HEK293T (cell line): Measurements from ENCODE around the gene NSD1.

Source experiments
- CTCF ChIA-PET: fragments of 350-600 bp; formaldehyde crosslinking; extraction: SDS; loops from one replicate; lab custom pipeline; 2021; ENCODE audit warnings: antibody characterized with exemption, inconsistent platforms; lab: Yijun Ruan, JAX
- POLR2A ChIA-PET: fragments of 350-600 bp; formaldehyde crosslinking; extraction: SDS; loops from one replicate; lab custom pipeline; 2020; ENCODE audit warnings: antibody characterized with exemption, inconsistent platforms; lab: Yijun Ruan, JAX
- DNase-seq: peaks from one replicate; pipeline ENCODE4 v3.0.0; 2012; ENCODE audit warnings: mixed read lengths; ENCODE audit errors: extremely low spot score
- ARNT ChIP-seq: fragments of 450-650 bp; IDR thresholded peaks from 2 replicates; pipeline ENCODE4 v1.6.1; 2017; ENCODE audit warnings: mild to moderate bottlenecking
- BHLHE40 ChIP-seq: fragments of 450-650 bp; IDR thresholded peaks from 2 replicates; pipeline ENCODE4 v1.6.1; 2016; ENCODE audit warnings: mild to moderate bottlenecking, moderate library complexity, borderline replicate concordance
- CTBP1 ChIP-seq: fragments of 450-650 bp; IDR thresholded peaks from 2 replicates; pipeline ENCODE4 v1.6.1; 2016; ENCODE audit warnings: borderline replicate concordance
- ELF4 ChIP-seq: fragments of 450-650 bp; IDR thresholded peaks from 2 replicates; pipeline ENCODE4 v1.6.1; 2017; ENCODE audit warnings: antibody characterized with exemption
- FOXA1 ChIP-seq: fragments of 450-650 bp; IDR thresholded peaks from 2 replicates; pipeline ENCODE4 v1.6.1; 2016; ENCODE audit warnings: mild to moderate bottlenecking
- FOXK2 ChIP-seq: fragments of 450-650 bp; IDR thresholded peaks from 2 replicates; pipeline ENCODE4 v1.6.1; 2016; ENCODE audit warnings: mild to moderate bottlenecking
- FOXM1 ChIP-seq: fragments of 450-650 bp; IDR thresholded peaks from 2 replicates; pipeline ENCODE4 v1.6.1; 2017; ENCODE audit warnings: mild to moderate bottlenecking, borderline replicate concordance
- HDGF ChIP-seq: fragments of 450-650 bp; IDR thresholded peaks from 2 replicates; pipeline ENCODE4 v1.6.1; 2017; ENCODE audit warnings: antibody characterized with exemption, borderline replicate concordance
- L3MBTL2 ChIP-seq: fragments of 450-650 bp; conservative IDR thresholded peaks from 2 replicates; pipeline ENCODE4 v1.6.1; 2016; ENCODE audit warnings: mild to moderate bottlenecking
- NFRKB ChIP-seq: fragments of 450-650 bp; IDR thresholded peaks from 2 replicates; pipeline ENCODE4 v1.6.1; 2016; ENCODE audit warnings: mild to moderate bottlenecking, moderate library complexity
- SP1 ChIP-seq: fragments of 450-650 bp; IDR thresholded peaks from 2 replicates; pipeline ENCODE4 v1.6.1; 2017
- SUZ12 ChIP-seq: fragments of 450-650 bp; IDR thresholded peaks from 2 replicates; pipeline ENCODE4 v1.6.1; 2016; ENCODE audit warnings: mild to moderate bottlenecking
- TARDBP ChIP-seq: fragments of 450-650 bp; IDR thresholded peaks from 2 replicates; pipeline ENCODE4 v1.6.1; 2016
- ZNF384 ChIP-seq: fragments of 450-650 bp; IDR thresholded peaks from 2 replicates; pipeline ENCODE4 v1.6.1; 2016
- TF ChIP-seq, protein P1 (sequence below): fragments of 450-650 bp; IDR thresholded peaks from 2 replicates; pipeline ENCODE4 v1.6.1; 2016

The NSD1 gene

DNA sequence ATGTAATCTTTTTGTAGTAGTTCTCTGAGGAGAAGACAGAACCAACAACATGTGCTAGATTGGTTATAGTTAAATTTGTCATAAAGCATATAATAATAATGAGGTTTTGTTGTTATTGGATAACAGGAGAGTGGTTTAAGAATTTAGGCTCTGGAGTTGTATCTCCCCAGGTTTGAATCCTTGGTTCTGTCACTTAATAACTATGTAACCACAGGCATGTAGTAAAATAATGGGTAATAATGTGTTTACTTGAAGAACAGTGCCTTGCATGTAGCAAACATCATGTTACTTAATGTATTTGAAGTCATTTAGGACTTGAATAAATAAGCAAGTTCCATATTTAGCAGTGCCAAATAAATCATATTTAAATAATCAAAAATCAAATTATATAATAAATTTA lies 55.8 kb downstream of the NSD1 start:
- ChIA-PET CTCF (interaction anchor here (0.6 kb wide), 1 partner anchor 119 kb away, joined by 3 read pairs; no protein-coding TSS in a partner anchor), POLR2A (no interaction called here)
- TF ChIP-seq ARNT: no peak
- TF ChIP-seq ELF4: no peak
- no peak for TF ChIP-seq FOXK2
- TF ChIP-seq CTBP1: no peak
- TF ChIP-seq, protein P1, sequence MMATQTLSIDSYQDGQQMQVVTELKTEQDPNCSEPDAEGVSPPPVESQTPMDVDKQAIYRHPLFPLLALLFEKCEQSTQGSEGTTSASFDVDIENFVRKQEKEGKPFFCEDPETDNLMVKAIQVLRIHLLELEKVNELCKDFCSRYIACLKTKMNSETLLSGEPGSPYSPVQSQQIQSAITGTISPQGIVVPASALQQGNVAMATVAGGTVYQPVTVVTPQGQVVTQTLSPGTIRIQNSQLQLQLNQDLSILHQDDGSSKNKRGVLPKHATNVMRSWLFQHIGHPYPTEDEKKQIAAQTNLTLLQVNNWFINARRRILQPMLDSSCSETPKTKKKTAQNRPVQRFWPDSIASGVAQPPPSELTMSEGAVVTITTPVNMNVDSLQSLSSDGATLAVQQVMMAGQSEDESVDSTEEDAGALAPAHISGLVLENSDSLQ: no peak
- no peak for TF ChIP-seq ZNF384
- TF ChIP-seq L3MBTL2: no peak
- DNase-seq: no peak

DNA sequence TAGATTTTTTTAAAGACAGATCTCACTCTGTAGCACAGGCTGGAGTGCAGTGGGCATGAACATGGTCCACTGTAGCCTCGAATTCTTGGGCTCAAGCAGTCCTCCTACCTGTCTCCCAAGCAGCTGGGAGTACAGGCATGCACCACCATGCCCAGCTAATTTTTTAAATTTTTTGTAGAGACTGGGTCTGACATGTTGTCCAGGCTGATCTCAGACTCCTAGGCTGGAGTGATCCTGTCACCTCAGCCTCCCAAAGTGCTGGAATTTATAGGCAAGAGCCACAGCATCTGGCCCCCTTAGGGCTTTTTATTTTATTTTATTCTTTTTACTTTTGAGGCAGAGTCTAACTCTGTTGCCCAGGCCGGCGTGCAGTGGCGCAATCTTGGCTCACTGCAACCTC lies 56.4 kb downstream of the NSD1 start:
- CTCF ChIA-PET: no interaction called here
- no peak for TF ChIP-seq FOXK2
- DNase-seq: no peak
- POLR2A ChIA-PET: no interaction called here

DNA sequence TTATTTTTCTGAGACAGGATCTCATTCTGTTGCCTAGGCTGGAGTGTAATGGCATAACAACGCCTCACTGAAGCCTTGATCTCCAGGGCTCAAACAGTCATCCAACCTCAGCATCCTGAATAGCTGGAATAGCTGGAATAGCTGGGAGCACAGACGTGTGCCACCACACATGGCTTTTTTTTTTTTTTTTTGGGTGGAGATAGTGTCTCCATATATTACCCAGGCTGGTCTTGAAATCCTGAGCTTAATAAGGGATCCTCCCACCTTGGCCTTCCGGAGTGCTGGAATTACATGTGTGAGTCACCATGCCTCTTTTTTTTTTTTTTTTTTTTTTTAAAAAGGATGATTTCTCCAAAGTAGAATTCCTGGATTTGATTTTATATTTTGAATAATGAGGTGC lies 60.7 kb downstream of the NSD1 start:
- CTCF ChIA-PET: interaction anchor here (0.7 kb wide), 1 partner anchor 17 kb away, joined by 4 read pairs; no protein-coding TSS in a partner anchor
- DNase-seq: no peak
- no peak for TF ChIP-seq ELF4
- TF ChIP-seq ZNF384: peak; percentile 54
- POLR2A ChIA-PET: no interaction called here

DNA sequence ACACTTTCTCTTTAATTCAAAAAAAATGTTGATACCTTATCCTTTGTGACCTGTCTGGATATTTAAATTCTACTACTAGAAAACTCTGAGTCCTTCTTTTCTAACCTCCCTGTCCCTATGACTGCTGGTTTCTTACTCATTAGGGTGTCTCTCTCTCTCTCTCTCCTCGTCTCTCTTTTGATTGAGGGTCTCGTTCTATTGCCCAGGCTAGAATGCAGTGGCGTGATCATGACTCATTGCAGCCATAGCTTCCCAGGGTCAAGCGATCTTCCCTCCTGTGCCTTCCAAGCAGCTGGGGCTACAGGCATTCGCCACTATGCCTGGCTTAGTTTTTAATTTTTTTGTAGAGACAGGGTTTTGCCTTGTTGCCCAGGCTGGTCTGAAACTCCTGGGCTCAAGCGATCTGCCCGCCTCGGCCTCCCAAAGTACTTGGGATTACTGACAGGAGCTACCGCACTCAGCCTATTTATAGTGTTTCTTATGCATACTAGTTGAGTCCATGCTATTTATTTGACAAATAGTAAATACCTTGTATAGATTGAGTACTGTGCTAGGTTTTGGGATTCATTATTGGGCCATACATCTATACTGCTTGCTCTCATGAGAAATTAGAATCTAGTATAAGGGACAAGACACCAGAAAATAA lies 61.9 kb downstream of the NSD1 start:
- no peak for DNase-seq
- ChIA-PET CTCF (no interaction called here), POLR2A (no interaction called here)
- TF ChIP-seq FOXK2 (no peak), L3MBTL2 (no peak), BHLHE40 (no peak), ELF4 (no peak), TARDBP (no peak), HDGF (no peak), FOXA1 (no peak), ARNT (no peak), CTBP1 (no peak), SUZ12 (no peak)

DNA sequence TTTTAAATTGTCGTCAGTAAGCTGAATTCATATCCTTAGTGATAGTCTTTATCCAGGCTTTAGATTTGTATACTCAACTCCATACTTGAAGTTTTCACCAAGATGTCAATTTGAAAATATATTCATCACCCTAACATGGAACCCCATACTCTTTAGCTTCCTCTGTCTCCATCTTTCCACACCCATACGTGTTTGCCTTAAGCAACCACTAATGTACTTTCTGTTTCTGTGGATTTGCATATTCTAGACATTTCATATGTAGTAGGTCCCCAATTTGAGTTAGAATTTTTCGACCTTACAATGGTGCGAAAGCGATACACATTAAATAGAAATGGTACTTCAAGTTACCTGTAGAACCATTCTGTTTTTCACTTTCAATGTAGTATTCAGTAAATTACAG lies 65.2 kb downstream of the NSD1 start:
- ChIA-PET CTCF (no interaction called here), POLR2A (no interaction called here)
- no peak for DNase-seq
- TF ChIP-seq HDGF (no peak), TARDBP (no peak)

DNA sequence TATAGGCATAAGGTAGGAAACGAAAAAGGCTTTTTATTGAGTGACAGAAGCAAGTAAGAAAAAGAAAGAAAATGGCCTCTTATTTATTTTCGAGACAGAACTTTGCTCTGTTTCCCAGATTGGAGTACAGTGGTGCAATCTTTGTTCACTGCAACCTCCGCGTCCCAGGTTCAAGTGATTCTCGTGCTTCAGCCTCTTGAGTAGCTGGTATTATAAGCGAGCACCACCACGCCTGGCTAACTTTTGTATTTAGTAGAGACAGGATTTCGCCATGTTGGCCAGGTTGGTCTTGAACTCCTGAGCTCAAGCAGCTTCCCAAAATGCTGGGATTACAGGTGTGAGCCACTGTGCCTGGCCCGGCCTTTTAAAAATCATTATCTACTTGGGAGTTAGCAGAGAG lies 70.7 kb downstream of the NSD1 start:
- ChIA-PET CTCF (no interaction called here), POLR2A (no interaction called here)
- no peak for TF ChIP-seq ZNF384
- TF ChIP-seq NFRKB: no peak
- TF ChIP-seq, protein P1: no peak
- TF ChIP-seq SUZ12: no peak
- no peak for TF ChIP-seq CTBP1
- no peak for TF ChIP-seq HDGF
- no peak for TF ChIP-seq ELF4

DNA sequence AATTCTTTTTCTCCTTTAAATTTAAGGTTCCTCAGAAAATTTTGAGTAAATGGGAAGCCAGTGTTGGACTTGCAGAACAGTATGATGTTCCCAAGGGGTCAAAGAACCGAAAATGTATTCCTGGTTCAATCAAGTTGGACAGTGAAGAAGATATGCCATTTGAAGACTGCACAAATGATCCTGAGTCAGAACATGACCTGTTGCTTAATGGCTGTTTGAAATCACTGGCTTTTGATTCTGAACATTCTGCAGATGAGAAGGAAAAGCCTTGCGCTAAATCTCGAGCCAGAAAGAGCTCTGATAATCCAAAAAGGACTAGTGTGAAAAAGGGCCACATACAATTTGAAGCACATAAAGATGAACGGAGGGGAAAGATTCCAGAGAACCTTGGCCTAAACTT lies 76.0 kb downstream of the NSD1 start:
- ChIA-PET POLR2A (no interaction called here), CTCF (no interaction called here)
- TF ChIP-seq SP1: no peak
- TF ChIP-seq L3MBTL2: no peak
- no peak for TF ChIP-seq SUZ12
- TF ChIP-seq NFRKB: no peak
- TF ChIP-seq ELF4: no peak
- TF ChIP-seq TARDBP: no peak
- DNase-seq: no peak

More for the DNA sequence above, 70.7 kb downstream of the NSD1 start:
- no peak for DNase-seq

DNA sequence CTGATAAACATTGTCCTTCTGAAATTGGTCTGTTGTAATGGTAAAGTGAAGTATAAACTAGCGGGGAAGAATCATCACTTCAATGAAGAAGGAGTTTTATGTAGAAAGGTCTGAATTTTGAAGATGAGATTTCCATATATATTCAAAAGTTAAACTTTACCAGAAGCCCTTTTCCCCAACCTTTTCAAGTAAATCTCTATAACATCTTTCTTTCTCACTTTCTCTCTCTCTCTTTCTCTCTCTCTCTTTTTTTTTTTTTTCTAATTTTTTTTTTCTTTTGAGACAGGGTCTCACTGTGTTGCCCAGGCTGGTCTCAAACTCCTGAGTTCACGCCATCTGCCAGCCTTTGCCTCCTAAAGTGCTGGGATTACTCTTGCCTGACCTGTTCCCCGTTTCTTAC lies 78.7 kb downstream of the NSD1 start:
- ChIA-PET POLR2A (no interaction called here), CTCF (no interaction called here)
- no peak for DNase-seq
- TF ChIP-seq FOXM1 (no peak), FOXA1 (no peak), ELF4 (no peak), NFRKB (no peak), FOXK2 (no peak), HDGF (no peak), SUZ12 (no peak), BHLHE40 (no peak), ZNF384 (no peak), L3MBTL2 (no peak), SP1 (no peak)
- TF ChIP-seq, protein P1: no peak
